SK-N-SH treated with all-trans-retinoic acid at 6 μM for 48 hours (cell line): ENCODE data around the gene KLRC4.
"Not testable (repeated sequence)": the region's sequence is repeated elsewhere in the genome, so short reads cannot be mapped to it uniquely, and the experiment has no call there.

Source experiments
- ATAC-seq: fragments of 200-7000 bp; cut with Tn5 transposase; 3 replicates; pipeline ENCODE4 v1.9.1; 2020; ENCODE audit warnings: mild to moderate bottlenecking, moderate library complexity
- ARNTL ChIP-seq: fragments of 450-650 bp; formaldehyde crosslinking; IDR thresholded peaks from 2 replicates; pipeline ENCODE4 v1.5.0; 2020; ENCODE audit warnings: low read depth, mild to moderate bottlenecking, moderate library complexity, borderline replicate concordance
- BACH2 ChIP-seq: fragments of 250-450 bp; sonication (Bioruptor Pico); IDR thresholded peaks from 2 replicates; pipeline ENCODE4 v1.9.0; 2021; ENCODE audit warnings: mild to moderate bottlenecking, borderline replicate concordance
- CSRNP3 ChIP-seq: fragments of 250-450 bp; sonication (Bioruptor Pico); IDR thresholded peaks from 2 replicates; pipeline ENCODE4 v1.5.1; 2021; ENCODE audit warnings: mild to moderate bottlenecking, moderate library complexity
- ESRRG ChIP-seq: fragments of 250-450 bp; sonication (Bioruptor Pico); IDR thresholded peaks from 2 replicates; pipeline ENCODE4 v1.6.1; 2021; ENCODE audit warnings: mild to moderate bottlenecking
- GLIS3 ChIP-seq: fragments of 250-450 bp; sonication (Bioruptor Pico); IDR thresholded peaks from 2 replicates; pipeline ENCODE4 v1.5.0; 2020; ENCODE audit warnings: mild to moderate bottlenecking, moderate library complexity
- ISL1 ChIP-seq: fragments of 250-450 bp; sonication (Bioruptor Pico); IDR thresholded peaks from 2 replicates; pipeline ENCODE4 v2.1.2; 2022; ENCODE audit warnings: mild to moderate bottlenecking, moderate library complexity
- OSR1 ChIP-seq: fragments of 250-450 bp; sonication (Bioruptor Pico); IDR thresholded peaks from 2 replicates; pipeline ENCODE4 v1.8.0; 2022; ENCODE audit warnings: moderate library complexity, mild to moderate bottlenecking, inconsistent platforms
- PATZ1 ChIP-seq: fragments of 250-450 bp; sonication (Bioruptor Pico); IDR thresholded peaks from 2 replicates; pipeline ENCODE4 v1.8.0; 2020; ENCODE audit warnings: mild to moderate bottlenecking, moderate library complexity, borderline replicate concordance
- POU6F1 ChIP-seq: fragments of 250-450 bp; sonication (Bioruptor Pico); IDR thresholded peaks from 2 replicates; pipeline ENCODE4 v1.8.0; 2021; ENCODE audit warnings: low read depth, mild to moderate bottlenecking, moderate library complexity, borderline replicate concordance
- PPARA ChIP-seq: fragments of 250-450 bp; sonication (Bioruptor Pico); IDR thresholded peaks from 2 replicates; pipeline ENCODE4 v1.5.0; 2020; ENCODE audit warnings: mild to moderate bottlenecking, borderline replicate concordance
- SNAI2 ChIP-seq: fragments of 250-450 bp; sonication (Bioruptor Pico); IDR thresholded peaks from 2 replicates; pipeline ENCODE4 v1.5.0; 2020; ENCODE audit warnings: mild to moderate bottlenecking, moderate library complexity
- TCF4 ChIP-seq: fragments of 250-450 bp; sonication (Bioruptor Pico); IDR thresholded peaks from 2 replicates; pipeline ENCODE4 v1.8.0; 2021; ENCODE audit warnings: mild to moderate bottlenecking, moderate library complexity, borderline replicate concordance
- TOX ChIP-seq: fragments of 250-450 bp; sonication (Bioruptor Pico); IDR thresholded peaks from 2 replicates; pipeline ENCODE4 v1.8.0; 2021; ENCODE audit warnings: mild to moderate bottlenecking, moderate library complexity, borderline replicate concordance
- ZC3H10 ChIP-seq: fragments of 250-450 bp; sonication (Bioruptor Pico); IDR thresholded peaks from 2 replicates; pipeline ENCODE4 v1.5.1; 2021; ENCODE audit warnings: mild to moderate bottlenecking, moderate library complexity
- ZFP3 ChIP-seq: fragments of 250-450 bp; sonication (Bioruptor Pico); IDR thresholded peaks from 2 replicates; pipeline ENCODE4 v1.5.0; 2020; ENCODE audit warnings: mild to moderate bottlenecking, moderate library complexity
- ZFP30 ChIP-seq: fragments of 450-650 bp; formaldehyde crosslinking; IDR thresholded peaks from 2 replicates; pipeline ENCODE4 v1.5.0; 2022; ENCODE audit warnings: mild to moderate bottlenecking, moderate library complexity
- ZNF565 ChIP-seq: fragments of 450-650 bp; formaldehyde crosslinking; conservative IDR thresholded peaks from 2 replicates; pipeline ENCODE4 v1.5.0; 2020; ENCODE audit warnings: low read depth, mild to moderate bottlenecking, moderate library complexity
- ZNF70 ChIP-seq: fragments of 450-650 bp; formaldehyde crosslinking; IDR thresholded peaks from 2 replicates; pipeline ENCODE4 v1.5.0; 2020; ENCODE audit warnings: mild to moderate bottlenecking, moderate library complexity
- ZNF8 ChIP-seq: fragments of 450-650 bp; formaldehyde crosslinking; IDR thresholded peaks from 2 replicates; pipeline ENCODE4 v1.5.0; 2020; ENCODE audit warnings: mild to moderate bottlenecking, moderate library complexity
- TF ChIP-seq, protein P1 (sequence below): fragments of 250-450 bp; sonication (Bioruptor Pico); IDR thresholded peaks from 2 replicates; pipeline ENCODE4 v1.5.1; 2020; ENCODE audit warnings: low read depth, mild to moderate bottlenecking, moderate library complexity
- TF ChIP-seq, protein P2 (sequence below): fragments of 250-450 bp; sonication (Bioruptor Pico); IDR thresholded peaks from 2 replicates; pipeline ENCODE4 v1.5.0; 2020; ENCODE audit warnings: mild to moderate bottlenecking, moderate library complexity

The KLRC4 gene

DNA sequence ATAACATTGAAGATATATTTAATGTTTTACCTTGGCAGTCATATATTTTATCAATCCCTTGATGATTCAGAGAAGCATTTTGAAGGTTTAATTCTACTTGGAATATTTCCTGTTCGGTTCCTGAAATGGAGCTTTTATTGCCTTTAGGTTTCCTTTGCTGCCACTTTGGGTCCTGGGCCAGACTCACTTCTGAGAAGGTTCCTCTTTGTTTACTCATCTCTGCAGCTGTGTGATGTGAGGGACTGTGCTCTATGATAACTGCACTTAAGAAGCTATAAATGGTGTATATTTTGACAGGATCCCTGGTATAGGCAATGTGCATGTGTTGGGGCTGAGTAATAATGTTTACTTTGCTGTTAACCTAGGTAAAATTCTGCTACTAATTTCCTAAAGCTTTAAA lies 10.8 kb upstream of the KLRC4 start, which contains the start of gene KLRC3:
Gene KLRC3, minus strand, starts transcription at position 262 of the 400 bp plus-strand sequence. Its CDS starts 45 bp downstream, at position 217.
- not testable (repeated sequence) for ATAC-seq

DNA sequence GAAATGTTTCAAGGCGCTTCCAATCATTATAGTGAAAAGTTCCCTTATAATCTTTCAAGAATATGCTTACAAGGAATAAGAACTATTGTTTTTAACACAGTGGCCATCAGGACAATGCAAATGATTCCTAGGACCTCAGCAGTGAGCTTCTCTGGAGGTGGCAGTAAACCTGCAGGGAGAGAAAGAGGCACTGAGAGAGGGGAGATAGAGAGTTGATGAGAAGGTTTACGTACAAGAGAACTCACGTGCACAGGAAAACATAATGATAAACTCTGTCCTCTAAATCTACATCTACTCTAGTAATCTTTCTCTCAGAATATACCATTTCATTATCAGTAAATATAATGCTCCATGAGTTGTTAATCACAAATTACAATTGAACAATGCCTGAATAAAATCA lies 715 bp downstream of the KLRC4 start:
- no peak for ATAC-seq
- TF ChIP-seq SNAI2 (CRISPR knock-in tag) (no peak), ZFP3 (CRISPR knock-in tag) (no peak), PPARA (CRISPR knock-in tag) (no peak), GLIS3 (CRISPR knock-in tag) (no peak), CSRNP3 (CRISPR knock-in tag) (no peak), ZC3H10 (CRISPR knock-in tag) (no peak), ZNF565 (CRISPR knock-in tag) (no peak), ARNTL (CRISPR knock-in tag) (no peak)
- TF ChIP-seq, protein P1, sequence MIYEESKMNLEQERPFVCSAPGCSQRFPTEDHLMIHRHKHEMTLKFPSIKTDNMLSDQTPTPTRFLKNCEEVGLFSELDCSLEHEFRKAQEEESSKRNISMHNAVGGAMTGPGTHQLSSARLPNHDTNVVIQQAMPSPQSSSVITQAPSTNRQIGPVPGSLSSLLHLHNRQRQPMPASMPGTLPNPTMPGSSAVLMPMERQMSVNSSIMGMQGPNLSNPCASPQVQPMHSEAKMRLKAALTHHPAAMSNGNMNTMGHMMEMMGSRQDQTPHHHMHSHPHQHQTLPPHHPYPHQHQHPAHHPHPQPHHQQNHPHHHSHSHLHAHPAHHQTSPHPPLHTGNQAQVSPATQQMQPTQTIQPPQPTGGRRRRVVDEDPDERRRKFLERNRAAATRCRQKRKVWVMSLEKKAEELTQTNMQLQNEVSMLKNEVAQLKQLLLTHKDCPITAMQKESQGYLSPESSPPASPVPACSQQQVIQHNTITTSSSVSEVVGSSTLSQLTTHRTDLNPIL (CRISPR knock-in tag), result no peak

DNA sequence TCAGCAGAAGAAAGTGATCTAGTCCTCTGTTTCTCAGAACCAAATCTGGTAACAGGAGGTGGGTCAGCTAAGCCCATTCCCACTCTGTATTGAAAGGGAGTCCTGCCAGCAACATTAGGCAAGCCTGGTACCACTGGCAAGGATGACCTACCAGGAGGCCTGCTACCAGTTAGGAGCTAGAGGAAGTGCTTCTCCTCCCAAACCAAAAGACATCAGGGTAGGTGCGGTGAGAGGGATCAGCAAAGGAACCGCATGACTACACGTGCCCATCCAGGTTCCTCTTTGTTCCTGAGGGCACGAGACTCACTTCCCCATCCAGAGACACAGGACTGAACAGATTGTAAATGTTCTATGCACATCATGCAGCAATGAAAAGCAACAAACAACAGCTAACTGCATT lies 2.8 kb downstream of the KLRC4 start:
- ATAC-seq, result no peak
- TF ChIP-seq ISL1 (CRISPR knock-in tag) (no peak), CSRNP3 (CRISPR knock-in tag) (no peak), ZFP30 (CRISPR knock-in tag) (no peak), BACH2 (CRISPR knock-in tag) (no peak), ESRRG (no peak), SNAI2 (CRISPR knock-in tag) (no peak), ZFP3 (CRISPR knock-in tag) (no peak), OSR1 (CRISPR knock-in tag) (no peak), TCF4 (CRISPR knock-in tag) (no peak), ZNF8 (no peak)
- TF ChIP-seq, protein P2, sequence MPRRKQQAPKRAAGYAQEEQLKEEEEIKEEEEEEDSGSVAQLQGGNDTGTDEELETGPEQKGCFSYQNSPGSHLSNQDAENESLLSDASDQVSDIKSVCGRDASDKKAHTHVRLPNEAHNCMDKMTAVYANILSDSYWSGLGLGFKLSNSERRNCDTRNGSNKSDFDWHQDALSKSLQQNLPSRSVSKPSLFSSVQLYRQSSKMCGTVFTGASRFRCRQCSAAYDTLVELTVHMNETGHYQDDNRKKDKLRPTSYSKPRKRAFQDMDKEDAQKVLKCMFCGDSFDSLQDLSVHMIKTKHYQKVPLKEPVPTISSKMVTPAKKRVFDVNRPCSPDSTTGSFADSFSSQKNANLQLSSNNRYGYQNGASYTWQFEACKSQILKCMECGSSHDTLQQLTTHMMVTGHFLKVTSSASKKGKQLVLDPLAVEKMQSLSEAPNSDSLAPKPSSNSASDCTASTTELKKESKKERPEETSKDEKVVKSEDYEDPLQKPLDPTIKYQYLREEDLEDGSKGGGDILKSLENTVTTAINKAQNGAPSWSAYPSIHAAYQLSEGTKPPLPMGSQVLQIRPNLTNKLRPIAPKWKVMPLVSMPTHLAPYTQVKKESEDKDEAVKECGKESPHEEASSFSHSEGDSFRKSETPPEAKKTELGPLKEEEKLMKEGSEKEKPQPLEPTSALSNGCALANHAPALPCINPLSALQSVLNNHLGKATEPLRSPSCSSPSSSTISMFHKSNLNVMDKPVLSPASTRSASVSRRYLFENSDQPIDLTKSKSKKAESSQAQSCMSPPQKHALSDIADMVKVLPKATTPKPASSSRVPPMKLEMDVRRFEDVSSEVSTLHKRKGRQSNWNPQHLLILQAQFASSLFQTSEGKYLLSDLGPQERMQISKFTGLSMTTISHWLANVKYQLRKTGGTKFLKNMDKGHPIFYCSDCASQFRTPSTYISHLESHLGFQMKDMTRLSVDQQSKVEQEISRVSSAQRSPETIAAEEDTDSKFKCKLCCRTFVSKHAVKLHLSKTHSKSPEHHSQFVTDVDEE (CRISPR knock-in tag), result no peak
- TF ChIP-seq, all 23 proteins: peak for 0

- TF ChIP-seq, protein P1 (CRISPR knock-in tag), result no peak
- TF ChIP-seq PATZ1 (CRISPR knock-in tag) (no peak), GLIS3 (CRISPR knock-in tag) (no peak), ZNF8 (no peak), POU6F1 (CRISPR knock-in tag) (no peak), TOX (CRISPR knock-in tag) (no peak), ZFP3 (CRISPR knock-in tag) (no peak), ARNTL (CRISPR knock-in tag) (no peak), ZNF70 (CRISPR knock-in tag) (no peak), ZFP30 (CRISPR knock-in tag) (no peak), ZC3H10 (CRISPR knock-in tag) (no peak), ZNF565 (CRISPR knock-in tag) (no peak), BACH2 (CRISPR knock-in tag) (no peak), ESRRG (no peak), PPARA (CRISPR knock-in tag) (no peak)
- ATAC-seq, result no peak
These were observed 4.3 kb downstream of the KLRC4 start for GRCh38 chr12:10405294-10405693.
